HCT116 (cell line): ENCODE data around the gene NBPF6.
"Not testable (repeated sequence)": the region's sequence is repeated elsewhere in the genome, so short reads cannot be mapped to it uniquely, and the experiment has no call there.

Experiments
- CTCF ChIP-seq, 3 experiments: fragments of 200-600 bp in 1 of 3; sonication (generic) in 1 of 3; IDR thresholded peaks in 2 of 3; conservative IDR thresholded peaks in 1 of 3; 2 replicates each; pipeline ENCODE4 v1.5.1; 2012 to 2017; ENCODE audit warnings: low read depth in 2 of 3, low read length in 2 of 3, antibody characterized with exemption in 1 of 3, borderline replicate concordance in 1 of 3, control low read depth in 1 of 3, mild to moderate bottlenecking in 1 of 3, mixed read lengths in 1 of 3, mixed run types in 1 of 3, moderate library complexity in 1 of 3; ENCODE audit not compliant: insufficient read depth in 1 of 3
- EGR1 ChIP-seq: IDR thresholded peaks from 2 replicates; pipeline ENCODE4 v1.6.1; 2012; ENCODE audit warnings: low read depth
- EZH2 ChIP-seq: fragments of 200-600 bp; sonication (generic); IDR thresholded peaks from 2 replicates; pipeline ENCODE4 v1.6.1; 2017; ENCODE audit warnings: antibody characterized with exemption, mixed run types
- POLR2AphosphoS5 ChIP-seq: IDR thresholded peaks from 2 replicates; pipeline ENCODE4 v1.6.1; 2011; ENCODE audit warnings: mild to moderate bottlenecking, low read depth, low read length, moderate library complexity
- RAD21 ChIP-seq: IDR thresholded peaks from 2 replicates; pipeline ENCODE4 v1.6.1; 2012; ENCODE audit warnings: low read depth, mild to moderate bottlenecking

DNA sequence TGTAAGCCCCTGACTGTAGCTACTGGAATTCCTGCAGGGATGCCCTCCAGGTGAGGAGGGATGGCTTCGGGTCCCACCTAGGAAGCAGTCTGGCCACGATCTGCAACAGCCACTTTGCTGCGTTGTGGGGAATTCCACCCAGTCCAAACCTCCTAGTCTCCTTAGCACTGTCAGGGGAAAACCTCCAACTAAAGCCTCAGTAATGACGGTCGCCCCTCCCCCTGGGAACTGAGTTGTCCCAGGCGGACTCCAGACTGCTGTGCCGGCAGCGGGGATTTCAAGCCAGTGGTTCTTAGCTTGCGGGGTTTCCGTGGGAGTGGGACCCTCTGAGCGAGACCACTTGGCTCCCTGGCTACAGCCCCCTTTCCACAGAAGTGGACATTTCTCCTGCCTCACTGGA, 18.1 kb upstream of the NBPF6 start:
- TF ChIP-seq CTCF (IDR thresholded peaks at IDR 0.05 in 2 of 3, conservative IDR thresholded peaks at IDR 0.05 in 1 of 3; ENCODE audit: borderline replicate concordance in 1 of 3, insufficient read depth in 1 of 3, low read depth in 2 of 3, low read length in 2 of 3); EGR1; EZH2; POLR2AphosphoS5; RAD21: not testable (repeated sequence)
